Heart right ventricle (tissue), 16 donors: ENCODE measurements around the gene PEX19. TPM values are rescaled to one million over a fixed set of nuclear protein-coding genes. Genes with fewer than 3 reads are reported as not detected.

Source experiments
- ATAC-seq, 8 donors: fragments of 200-7000 bp; cut with Tn5 transposase; one replicate each; pipeline ENCODE4 v1.9.1; 2020; ENCODE audit warnings: mild to moderate bottlenecking in 8 of 8, moderate library complexity in 8 of 8, moderate number of reproducible peaks in 1 of 8
- DNase-seq, 2 donors: peaks; one replicate each; pipeline ENCODE4 v3.0.0-alpha.2; 2020
- H3K27ac ChIP-seq, 10 donors: fragments of 200-600 bp; sonication (generic) in 2 of 10; one replicate each; pipeline versions ENCODE4 v1.5.0 to v1.8.0; 2020 to 2022; ENCODE audit warnings: mild to moderate bottlenecking in 3 of 10
- H3K27me3 ChIP-seq, 7 donors: fragments of 200-600 bp; one replicate each; pipeline ENCODE4 v1.8.0; 2021 to 2022; ENCODE audit warnings: mild to moderate bottlenecking in 2 of 7
- H3K36me3 ChIP-seq, 9 donors: fragments of 200-600 bp; sonication (generic) in 1 of 9; one replicate each; pipeline versions ENCODE4 v1.5.0 to v1.8.0; 2020 to 2022; ENCODE audit warnings: mild to moderate bottlenecking in 2 of 9
- H3K4me1 ChIP-seq, 9 donors: fragments of 200-600 bp; sonication (generic) in 1 of 9; one replicate each; pipeline versions ENCODE4 v1.5.0 to v1.8.0; 2020 to 2022; ENCODE audit warnings: mild to moderate bottlenecking in 4 of 9
- H3K4me3 ChIP-seq, 10 donors: fragments of 200-600 bp; sonication (generic) in 2 of 10; one replicate each; pipeline versions ENCODE4 v1.5.0 to v1.8.0; 2020 to 2022; ENCODE audit warnings: mild to moderate bottlenecking in 7 of 10, moderate library complexity in 2 of 10
- H3K9me3 ChIP-seq, 11 donors: fragments of 200-600 bp in 10 of 11; sonication (generic) in 2 of 11; one replicate each; pipeline versions ENCODE4 v1.5.0 to v1.8.0; 2013 to 2022; ENCODE audit warnings: mild to moderate bottlenecking in 2 of 11, control low read depth in 1 of 11, moderate library complexity in 1 of 11
- WGBS, 2 donors: extraction: QIAGEN DNeasy Blood & Tissue Kit; methylation state at CpG; one replicate each; pipeline ENCODE4 v1.1.7; 2013; ENCODE audit warnings: inconsistent platforms in 1 of 2; 5-methylcytosine and 5-hydroxymethylcytosine counted together
- intact Hi-C, 10 donors: fragments of 100-400 bp; cut with DNase I; formaldehyde crosslinking; loops; one replicate each; pipeline versions ENCODE4 v1.11.1 to v1.14.2; 2022
- polyA plus RNA-seq, 2 donors: library from polyadenylated mRNA; stranded (reverse); fragments of 200-250 nt; gene quantifications; one replicate each; pipeline ENCODE4 v1.2.3, GENCODE V29; 2013
- total RNA-seq, 10 donors: library from RNA; stranded (reverse); fragmentation: NEBNext Ultra II Directional in 3 of 10; extraction: Animal tissue kit (Norgen Biotek cat#: 25700) in 3 of 10; gene quantifications; one replicate each; pipeline versions ENCODE4 v1.2.1 to v1.2.4, GENCODE V29; 2021 to 2023
- TF ChIP-seq, protein P1 (sequence below), 9 donors: fragments of 200-600 bp; sonication (generic) in 2 of 9; IDR thresholded peaks; one replicate each; pipeline versions ENCODE4 v1.5.0 to v1.8.0; 2021 to 2022; ENCODE audit warnings: antibody characterized with exemption in 9 of 9, mild to moderate bottlenecking in 5 of 9, moderate library complexity in 1 of 9
- donor health status: Arrhythmogenic right ventricular cardiomyopathy.
- donor health status: ischemic (EF 13 %, LVEDD 7.1; RV severe dilation, severe dysfunction).
- donor health status: healthy with polysubstance abuse.
- donor health status: DM: no; HTN: yes; CAD: no.
- donor health status: DM: no; HTN: no; CAD: no.
- donor health status: ischemic (EF 25% LVEDD 6.9; RV normal size, moderate dysfunction).
- donor health status: ischemic (EF 25% LVEDD 5.7; RV mildly dilated, moderate dysfunction).
- donor health status: healthy.
- donor health status: DM: yes; HTN: yes; CAD: no.
- donor health status: Ischemic cardiomyopathy.
- donor health status: ischemic (EF 35%, LVEDD 5.7; RV mildly dilated, moderate dysfunction).
- donor health status: nonischemic (EF 11% LVEDD 7.7; RV severe dilation, severe dysfunction).
- donor health status: DM: yes; HTN: yes; CAD: no.
- donor health status: PGD.
- donor health status: ischemic (EF 29% LVEDD 5.4; RV normal size, mild dysfunction).
- donor health status: nonischemic (EF 23%, LVEDD 6.1; RV moderate dilation, normal function).

The PEX19 gene
- total and polyA plus RNA-seq, 12 donors, result 11.9 to 100 (median 91.7) TPM

DNA sequence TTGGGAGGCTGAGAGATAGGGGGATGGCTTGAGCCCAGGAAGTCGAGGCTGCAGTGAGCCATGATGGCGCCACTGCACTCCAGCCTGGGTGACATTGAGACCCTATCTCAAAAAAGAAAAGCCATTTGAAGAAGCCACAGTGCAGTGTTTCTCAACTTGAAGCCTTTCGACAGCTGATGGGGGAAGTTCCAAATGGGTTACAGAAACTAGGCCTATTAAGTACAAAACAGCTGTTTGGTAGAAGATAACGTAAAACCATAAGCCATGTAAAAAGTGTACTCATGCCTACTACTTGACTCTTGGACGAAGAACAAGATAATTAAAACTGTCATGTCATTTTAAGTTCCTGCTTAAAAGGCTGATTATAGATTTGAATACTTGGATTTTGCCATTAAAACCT lies 41.5 kb upstream of the PEX19 start:
- H3K36me3 ChIP-seq, result peaks cover 0 to 100% (median 74%) of the 10 kb centered on the region in 9 donors
- peaks cover 0 to 10% (median 0%) of the 10 kb centered on the region in 9 donors for H3K4me1 ChIP-seq
- TF ChIP-seq, protein P1, sequence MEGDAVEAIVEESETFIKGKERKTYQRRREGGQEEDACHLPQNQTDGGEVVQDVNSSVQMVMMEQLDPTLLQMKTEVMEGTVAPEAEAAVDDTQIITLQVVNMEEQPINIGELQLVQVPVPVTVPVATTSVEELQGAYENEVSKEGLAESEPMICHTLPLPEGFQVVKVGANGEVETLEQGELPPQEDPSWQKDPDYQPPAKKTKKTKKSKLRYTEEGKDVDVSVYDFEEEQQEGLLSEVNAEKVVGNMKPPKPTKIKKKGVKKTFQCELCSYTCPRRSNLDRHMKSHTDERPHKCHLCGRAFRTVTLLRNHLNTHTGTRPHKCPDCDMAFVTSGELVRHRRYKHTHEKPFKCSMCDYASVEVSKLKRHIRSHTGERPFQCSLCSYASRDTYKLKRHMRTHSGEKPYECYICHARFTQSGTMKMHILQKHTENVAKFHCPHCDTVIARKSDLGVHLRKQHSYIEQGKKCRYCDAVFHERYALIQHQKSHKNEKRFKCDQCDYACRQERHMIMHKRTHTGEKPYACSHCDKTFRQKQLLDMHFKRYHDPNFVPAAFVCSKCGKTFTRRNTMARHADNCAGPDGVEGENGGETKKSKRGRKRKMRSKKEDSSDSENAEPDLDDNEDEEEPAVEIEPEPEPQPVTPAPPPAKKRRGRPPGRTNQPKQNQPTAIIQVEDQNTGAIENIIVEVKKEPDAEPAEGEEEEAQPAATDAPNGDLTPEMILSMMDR (IDR thresholded peaks at IDR 0.05), result no peak
- no peak overlapping the region for H3K4me3 ChIP-seq
- intact Hi-C loops, result loop anchor here in 1 of 10 donors (5.0 kb wide), 1 partner anchor 34 kb away; no protein-coding TSS in a partner anchor
- no peaks in the 10 kb centered on the region for H3K9me3 ChIP-seq
- H3K27ac ChIP-seq, result no peak overlapping the region
- DNase-seq (no peak), ATAC-seq (no peak)
- WGBS, 2 donors, result 80% methylated on average over 5 of the region's 5 CpGs
- no peaks in the 10 kb centered on the region for H3K27me3 ChIP-seq

DNA sequence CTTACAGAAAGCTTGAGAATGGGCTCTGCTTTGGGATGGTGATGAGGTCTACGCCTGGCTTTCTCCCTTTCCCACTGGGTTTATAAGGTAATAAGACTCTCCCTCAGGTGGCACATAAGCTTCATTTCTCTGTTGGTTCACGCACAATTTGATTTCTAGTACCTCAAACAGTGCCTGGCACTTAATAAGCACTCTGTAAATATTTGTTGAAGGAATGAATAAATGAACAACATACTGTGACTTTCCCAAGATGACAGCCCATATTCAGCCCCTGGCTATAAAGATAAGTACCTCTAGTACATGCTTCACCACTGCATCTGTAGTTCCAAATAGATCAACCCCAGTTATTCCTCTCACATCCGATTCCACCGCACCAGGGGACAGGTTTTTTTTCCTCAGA lies 40.3 kb upstream of the PEX19 start:
- ATAC-seq (no peak), DNase-seq (no peak)
- intact Hi-C loops, result loop anchor here in 1 of 10 donors (5.0 kb wide), 1 partner anchor 33 kb away; no protein-coding TSS in a partner anchor
- no peaks in the 10 kb centered on the region for H3K9me3 ChIP-seq
- WGBS, 2 donors, result 95% methylated on average over 4 of the region's 4 CpGs
- TF ChIP-seq, protein P1 (IDR thresholded peaks at IDR 0.05), result no peak
- peaks cover 0 to 10% (median 0%) of the 10 kb centered on the region in 9 donors for H3K4me1 ChIP-seq
- H3K27ac ChIP-seq, result no peak overlapping the region
- H3K4me3 ChIP-seq, result no peak overlapping the region
- H3K36me3 ChIP-seq, result peaks cover 0 to 100% (median 62%) of the 10 kb centered on the region in 9 donors
- no peaks in the 10 kb centered on the region for H3K27me3 ChIP-seq

- intact Hi-C loops, result no loop called here
- Histone ChIP-seq H3K36me3 (peaks cover 0 to 100% (median 62%) of the 10 kb centered on the region in 9 donors), H3K4me1 (peaks cover 0 to 10% (median 0%) of the 10 kb centered on the region in 9 donors), H3K4me3 (no peak overlapping the region), H3K27ac (no peak overlapping the region), H3K9me3 (no peaks in the 10 kb centered on the region), H3K27me3 (no peaks in the 10 kb centered on the region)
- DNase-seq, result no peak
- WGBS, 2 donors, result 97 to 98% methylated on average over 6 of the region's 6 CpGs
- ATAC-seq, result no peak
- TF ChIP-seq, protein P1 (IDR thresholded peaks at IDR 0.05), result no peak
Measured at GRCh38 chr1:160322831-160323230, 37.9 kb upstream of the PEX19 start.

GRCh38 chr1:160315359-160315758 lies 30.4 kb upstream of the PEX19 start:
- Histone ChIP-seq H3K27me3 (no peaks in the 10 kb centered on the region), H3K36me3 (peaks cover 3 to 100% (median 80%) of the 10 kb centered on the region in 9 donors), H3K4me3 (no peak overlapping the region), H3K4me1 (peaks cover 0 to 3% (median 0%) of the 10 kb centered on the region in 9 donors), H3K27ac (no peak overlapping the region), H3K9me3 (peaks cover 0 to 14% (median 0%) of the 10 kb centered on the region in 11 donors)
- no peak for DNase-seq
- TF ChIP-seq, protein P1 (IDR thresholded peaks at IDR 0.05), result no peak
- intact Hi-C loops, result no loop called here
- no peak for ATAC-seq
- WGBS, 2 donors, result 79 to 82% methylated on average over 2 of the region's 2 CpGs
